Epithelial cell of proximal tubule (primary cell): ENCODE data around the gene IRF2BP2. TPM values are rescaled to one million over a fixed set of nuclear protein-coding genes. Genes with fewer than 3 reads are reported as not detected.

Source experiments
- DNase-seq: peaks from one replicate; pipeline ENCODE4 v3.0.0-alpha.2; 2011; ENCODE audit warnings: low read depth
- H3K4me3 ChIP-seq: 2 replicates; pipeline ENCODE4 v1.5.1; 2011; ENCODE audit warnings: low read depth, mild to moderate bottlenecking, low read length
- CTCF ChIP-seq: conservative IDR thresholded peaks from 2 replicates; pipeline ENCODE4 v1.5.1; 2012; ENCODE audit warnings: low read depth, mild to moderate bottlenecking, low read length
- total RNA-seq: library from RNA; depleted of rRNA; stranded (reverse); fragments of >200 nt; gene quantifications from 2 replicates; pipeline ENCODE4 v1.2.3, GENCODE V29; 2015

The IRF2BP2 gene
- total RNA-seq, 1 donor from 2014 or later: 70.5 TPM

- no peak for DNase-seq
- H3K4me3 ChIP-seq: no peak overlapping the region
- no peak for TF ChIP-seq CTCF
These were observed 17.3 kb upstream of the IRF2BP2 start for GRCh38 chr1:234627009-234627950.

- no peak for DNase-seq
- no peak for TF ChIP-seq CTCF
- no peak overlapping the region for H3K4me3 ChIP-seq
These were observed 16.4 kb upstream of the IRF2BP2 start for GRCh38 chr1:234626391-234626790.

GRCh38 chr1:234624724-234625117 lies 14.7 kb upstream of the IRF2BP2 start:
- H3K4me3 ChIP-seq: no peak overlapping the region
- no peak for TF ChIP-seq CTCF
- DNase-seq: no peak

GRCh38 chr1:234621657-234622335 lies 11.8 kb upstream of the IRF2BP2 start:
- no peak for TF ChIP-seq CTCF
- H3K4me3 ChIP-seq: no peak overlapping the region
- no peak for DNase-seq

GRCh38 chr1:234621127-234621468 lies 11.1 kb upstream of the IRF2BP2 start:
- TF ChIP-seq CTCF: no peak
- no peak for DNase-seq
- H3K4me3 ChIP-seq: no peak overlapping the region

- H3K4me3 ChIP-seq: peak overlapping the region; percentile 19
- DNase-seq: no peak
- no peak for TF ChIP-seq CTCF
These were observed 10.5 kb upstream of the IRF2BP2 start for GRCh38 chr1:234620272-234621126.
